PC-3 (cell line): ENCODE data around the gene C12orf54. TPM values are rescaled to one million over a fixed set of nuclear protein-coding genes. Genes with fewer than 3 reads are reported as not detected.
"Not testable (repeated sequence)": the region's sequence is repeated elsewhere in the genome, so short reads cannot be mapped to it uniquely, and the experiment has no call there.

Experiments used
- ATAC-seq: fragments of 200-7000 bp; cut with Tn5 transposase; 2 replicates; pipeline ENCODE4 v1.9.1; 2020; ENCODE audit warnings: mild to moderate bottlenecking, moderate library complexity
- BruUV-seq: library from RNA; stranded (reverse); fragments of 400-500 nt; replicated peaks from 2 replicates; lab custom pipeline; 2021; lab: Mats Ljungman, UMichigan
- CTCF ChIA-PET: fragments of 300-600 bp; sonication (Branson Sonifier 250); formaldehyde crosslinking; loops from one replicate; lab custom pipeline; 2022; ENCODE audit warnings: antibody characterized with exemption; lab: Charles Lee
- POLR2A ChIA-PET: fragments of 300-600 bp; sonication (Branson Sonifier 250); formaldehyde crosslinking; loops from one replicate; lab custom pipeline; 2022; ENCODE audit warnings: antibody characterized with exemption; ENCODE audit not compliant: unreplicated experiment; lab: Charles Lee
- DNase-seq: peaks from one replicate; pipeline ENCODE4 v3.0.0-alpha.2; 2015
- H2AFZ ChIP-seq: fragments of 300-600 bp; sonication (generic); 2 replicates; pipeline ENCODE4 v1.6.0; 2016; ENCODE audit warnings: antibody characterized with exemption, low read length
- H3F3A ChIP-seq: fragments of 300-600 bp; sonication (generic); one replicate; pipeline ENCODE4 v1.6.0; 2017; ENCODE audit warnings: antibody characterized with exemption, low read length, control low read depth, mild to moderate bottlenecking; ENCODE audit not compliant: unreplicated experiment
- H3K27ac ChIP-seq: fragments of 300-600 bp; sonication (generic); 2 replicates; pipeline ENCODE4 v1.5.1; 2016; ENCODE audit warnings: mild to moderate bottlenecking, low read length
- H3K27me3 ChIP-seq: fragments of 300-600 bp; sonication (generic); 2 replicates; pipeline ENCODE4 v1.6.1; 2016; ENCODE audit warnings: low read length, mixed read lengths
- H3K36me3 ChIP-seq: fragments of 300-600 bp; sonication (generic); 2 replicates; pipeline ENCODE4 v1.6.1; 2016; ENCODE audit warnings: low read depth, mixed run types, low read length, mixed read lengths
- H3K4me1 ChIP-seq: fragments of 300-600 bp; sonication (generic); 2 replicates; pipeline ENCODE4 v1.5.1; 2016; ENCODE audit warnings: low read length; ENCODE audit not compliant: insufficient read depth
- H3K4me2 ChIP-seq: fragments of 300-600 bp; sonication (generic); 2 replicates; pipeline ENCODE4 v1.6.0; 2016; ENCODE audit warnings: low read length
- H3K4me3 ChIP-seq: fragments of 300-600 bp; sonication (generic); 2 replicates; pipeline ENCODE4 v1.5.1; 2016; ENCODE audit warnings: mild to moderate bottlenecking, low read length, mixed read lengths
- H3K79me2 ChIP-seq: fragments of 300-600 bp; sonication (generic); 2 replicates; pipeline ENCODE4 v1.6.1; 2017; ENCODE audit warnings: low read length, mixed read lengths
- H3K9ac ChIP-seq: fragments of 300-600 bp; sonication (generic); 2 replicates; pipeline ENCODE4 v1.6.0; 2016; ENCODE audit warnings: mild to moderate bottlenecking, low read length
- H3K9me2 ChIP-seq: fragments of 300-600 bp; sonication (generic); replicated peaks from 2 replicates; pipeline ENCODE4 v1.6.1; 2016; ENCODE audit warnings: mixed run types, low read length, mixed read lengths
- H3K9me3 ChIP-seq: fragments of 300-600 bp; sonication (generic); 2 replicates; pipeline ENCODE4 v1.6.1; 2016; ENCODE audit warnings: low read length, mixed read lengths
- H4K20me1 ChIP-seq: fragments of 300-600 bp; sonication (generic); 2 replicates; pipeline ENCODE4 v1.6.1; 2016; ENCODE audit warnings: low read length, mixed read lengths
- EZH2 ChIP-seq: fragments of 300-600 bp; sonication (generic); IDR thresholded peaks from one replicate; pipeline ENCODE4 v1.6.1; 2017; ENCODE audit warnings: antibody characterized with exemption, mild to moderate bottlenecking, low read length; ENCODE audit not compliant: unreplicated experiment
- EZH2phosphoT487 ChIP-seq: fragments of 300-600 bp; sonication (generic); IDR thresholded peaks from 2 replicates; pipeline ENCODE4 v1.6.1; 2018; ENCODE audit warnings: mild to moderate bottlenecking, antibody characterized with exemption, low read length, borderline replicate concordance
- intact Hi-C: fragments of 100-400 bp; cut with micrococcal nuclease; formaldehyde crosslinking; loops from 2 replicates; pipeline ENCODE4 v1.9.0; 2023
- total RNA-seq: library from RNA; depleted of rRNA; stranded (reverse); fragments of >200 nt; gene quantifications from 2 replicates; pipeline ENCODE4 v1.2.3, GENCODE V29; 2014
- TF ChIP-seq, protein P1 (sequence below): fragments of 300-600 bp; sonication (generic); conservative IDR thresholded peaks from 2 replicates; pipeline ENCODE4 v1.5.1; 2017; ENCODE audit warnings: antibody characterized with exemption, low read depth, mild to moderate bottlenecking, low read length

Gene C12orf54
- total RNA-seq, 1 experiment from 2014 or later = not detected

DNA sequence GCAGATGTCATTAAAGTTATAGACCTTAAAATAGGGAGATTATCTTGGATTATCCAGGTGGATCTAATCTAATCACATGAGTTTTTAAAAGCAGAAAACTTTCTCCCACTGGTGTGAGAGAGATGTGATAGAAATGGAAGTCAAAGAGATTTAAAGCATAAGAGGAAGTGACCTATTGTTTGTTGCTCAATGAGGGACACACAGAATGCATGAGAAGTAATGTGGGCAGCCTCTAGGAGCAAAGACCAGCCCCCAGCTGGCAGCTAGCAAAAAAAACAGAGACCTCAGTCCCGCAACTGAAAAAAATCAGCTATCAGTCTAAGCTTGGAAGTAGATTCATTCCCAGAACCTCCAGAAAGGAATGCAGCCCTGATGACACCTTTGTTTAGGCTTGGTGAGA is 34.5 kb upstream of the C12orf54 start:
- Histone ChIP-seq H3K4me1 (no peaks in the 10 kb centered on the region), H3K36me3 (no peaks in the 10 kb centered on the region), H2AFZ (no peak overlapping the region), H3K9me3 (no peaks in the 10 kb centered on the region), H3K4me2 (no peak overlapping the region), H3K27me3 (peaks cover 53% of the 10 kb centered on the region), H4K20me1 (no peaks in the 10 kb centered on the region), H3K27ac (no peak overlapping the region), H3K4me3 (no peak overlapping the region), H3K79me2 (no peaks in the 10 kb centered on the region), H3K9me2 (no peaks in the 10 kb centered on the region), H3F3A (no peaks in the 10 kb centered on the region), H3K9ac (no peak overlapping the region)
- DNase-seq (no peak), ATAC-seq (no peak)
- no TSS peak for BruUV-seq
- POLR2A ChIA-PET = no interaction called here
- TF ChIP-seq EZH2phosphoT487 (no peak), EZH2 (no peak)
- TF ChIP-seq, protein P1, sequence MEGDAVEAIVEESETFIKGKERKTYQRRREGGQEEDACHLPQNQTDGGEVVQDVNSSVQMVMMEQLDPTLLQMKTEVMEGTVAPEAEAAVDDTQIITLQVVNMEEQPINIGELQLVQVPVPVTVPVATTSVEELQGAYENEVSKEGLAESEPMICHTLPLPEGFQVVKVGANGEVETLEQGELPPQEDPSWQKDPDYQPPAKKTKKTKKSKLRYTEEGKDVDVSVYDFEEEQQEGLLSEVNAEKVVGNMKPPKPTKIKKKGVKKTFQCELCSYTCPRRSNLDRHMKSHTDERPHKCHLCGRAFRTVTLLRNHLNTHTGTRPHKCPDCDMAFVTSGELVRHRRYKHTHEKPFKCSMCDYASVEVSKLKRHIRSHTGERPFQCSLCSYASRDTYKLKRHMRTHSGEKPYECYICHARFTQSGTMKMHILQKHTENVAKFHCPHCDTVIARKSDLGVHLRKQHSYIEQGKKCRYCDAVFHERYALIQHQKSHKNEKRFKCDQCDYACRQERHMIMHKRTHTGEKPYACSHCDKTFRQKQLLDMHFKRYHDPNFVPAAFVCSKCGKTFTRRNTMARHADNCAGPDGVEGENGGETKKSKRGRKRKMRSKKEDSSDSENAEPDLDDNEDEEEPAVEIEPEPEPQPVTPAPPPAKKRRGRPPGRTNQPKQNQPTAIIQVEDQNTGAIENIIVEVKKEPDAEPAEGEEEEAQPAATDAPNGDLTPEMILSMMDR = no peak
- CTCF ChIA-PET = no interaction called here
- intact Hi-C loops = no loop called here

- no peak for ATAC-seq
- BruUV-seq = no TSS peak
- intact Hi-C loops = loop anchor here (10.0 kb wide), 1 partner anchor 257 kb away; no protein-coding TSS in a partner anchor
- no peaks in the 10 kb centered on the region for H3K36me3 ChIP-seq
- no peaks in the 10 kb centered on the region for H3K79me2 ChIP-seq
- no peak overlapping the region for H2AFZ ChIP-seq
- ChIA-PET CTCF (no interaction called here), POLR2A (no interaction called here)
- H3K4me1 ChIP-seq = no peaks in the 10 kb centered on the region
- H3K9me3 ChIP-seq = no peaks in the 10 kb centered on the region
- no peaks in the 10 kb centered on the region for H3F3A ChIP-seq
- H4K20me1 ChIP-seq = no peaks in the 10 kb centered on the region
- H3K4me2 ChIP-seq = no peak overlapping the region
- H3K9ac ChIP-seq = no peak overlapping the region
- H3K4me3 ChIP-seq = no peak overlapping the region
- TF ChIP-seq, protein P1 = no peak
- TF ChIP-seq EZH2phosphoT487 (no peak), EZH2 (no peak)
- H3K27ac ChIP-seq = no peak overlapping the region
- no peaks in the 10 kb centered on the region for H3K9me2 ChIP-seq
- H3K27me3 ChIP-seq = peaks cover 27% of the 10 kb centered on the region
- DNase-seq = no peak
These were observed 30.9 kb upstream of the C12orf54 start for GRCh38 chr12:48451372-48451771.

- peaks cover 28% of the 10 kb centered on the region for H3K27me3 ChIP-seq
- DNase-seq, H3K4me3 ChIP-seq, H3K79me2 ChIP-seq, H3K4me1 ChIP-seq, ATAC-seq, H3K9me2 ChIP-seq, H3K9me3 ChIP-seq, H4K20me1 ChIP-seq, H3K27ac ChIP-seq, POLR2A ChIA-PET, H3K9ac ChIP-seq, H3K36me3 ChIP-seq, BruUV-seq, H3K4me2 ChIP-seq, H3F3A ChIP-seq, H2AFZ ChIP-seq: not testable (repeated sequence)
- CTCF ChIA-PET = interaction anchor here (0.6 kb wide), 1 partner anchor 161 kb away, joined by 3 read pairs; no protein-coding TSS in a partner anchor
- intact Hi-C loops = loop anchor here (10.0 kb wide), 1 partner anchor 258 kb away; no protein-coding TSS in a partner anchor
These were observed 29.3 kb upstream of the C12orf54 start for GRCh38 chr12:48452961-48453360.
